ENCODE data around the gene SEC14L5. TPM values are rescaled to one million over a fixed set of nuclear protein-coding genes. Genes with fewer than 3 reads are reported as not detected.
"Not testable (repeated sequence)": the region's sequence is repeated elsewhere in the genome, so short reads cannot be mapped to it uniquely, and the experiment has no call there.

The SEC14L5 gene
- total RNA-seq, 2 experiments from 2014 or later: 0.07 TPM; not detected in 1

DNA sequence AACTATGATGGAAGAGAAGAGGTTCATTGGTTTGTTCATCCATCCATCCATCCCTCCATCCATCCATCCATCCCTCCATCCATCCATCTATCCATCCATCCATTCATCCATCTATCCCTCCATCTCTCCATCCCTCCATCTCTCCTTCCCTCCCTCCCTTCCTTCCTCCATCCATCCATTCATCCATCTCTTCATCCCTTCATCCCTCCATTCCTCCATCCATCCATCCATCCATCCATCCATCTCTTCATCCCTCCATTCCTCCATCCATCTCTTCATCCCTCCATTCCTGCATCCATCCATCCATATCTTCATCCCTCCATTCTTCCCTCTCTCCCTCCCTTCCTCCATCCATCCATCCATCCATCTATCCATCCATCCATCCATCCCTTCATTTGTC, 11.2 kb upstream of the SEC14L5 start:
- peaks cover 4% of the 10 kb centered on the region for H3K27me3 Mint-ChIP-seq
- H3K4me1 Mint-ChIP-seq (ENCODE audit: low read depth): peaks cover 2% of the 10 kb centered on the region
- no peak for DNase-seq
- no peak overlapping the region for H3K27ac Mint-ChIP-seq
- intact Hi-C loops (cut with micrococcal nuclease): no loop called here
- no peak overlapping the region for H3K4me3 Mint-ChIP-seq
- TF ChIP-seq, protein P1, sequence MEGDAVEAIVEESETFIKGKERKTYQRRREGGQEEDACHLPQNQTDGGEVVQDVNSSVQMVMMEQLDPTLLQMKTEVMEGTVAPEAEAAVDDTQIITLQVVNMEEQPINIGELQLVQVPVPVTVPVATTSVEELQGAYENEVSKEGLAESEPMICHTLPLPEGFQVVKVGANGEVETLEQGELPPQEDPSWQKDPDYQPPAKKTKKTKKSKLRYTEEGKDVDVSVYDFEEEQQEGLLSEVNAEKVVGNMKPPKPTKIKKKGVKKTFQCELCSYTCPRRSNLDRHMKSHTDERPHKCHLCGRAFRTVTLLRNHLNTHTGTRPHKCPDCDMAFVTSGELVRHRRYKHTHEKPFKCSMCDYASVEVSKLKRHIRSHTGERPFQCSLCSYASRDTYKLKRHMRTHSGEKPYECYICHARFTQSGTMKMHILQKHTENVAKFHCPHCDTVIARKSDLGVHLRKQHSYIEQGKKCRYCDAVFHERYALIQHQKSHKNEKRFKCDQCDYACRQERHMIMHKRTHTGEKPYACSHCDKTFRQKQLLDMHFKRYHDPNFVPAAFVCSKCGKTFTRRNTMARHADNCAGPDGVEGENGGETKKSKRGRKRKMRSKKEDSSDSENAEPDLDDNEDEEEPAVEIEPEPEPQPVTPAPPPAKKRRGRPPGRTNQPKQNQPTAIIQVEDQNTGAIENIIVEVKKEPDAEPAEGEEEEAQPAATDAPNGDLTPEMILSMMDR (IDR thresholded peaks at IDR 0.05): no peak
- H3K9me3 Mint-ChIP-seq: no peaks in the 10 kb centered on the region
- ChIA-PET POLR2A (no interaction called here), CTCF (no interaction called here)
- ATAC-seq: no peak
- no peaks in the 10 kb centered on the region for H3K36me3 Mint-ChIP-seq (ENCODE audit: low read depth)

DNA sequence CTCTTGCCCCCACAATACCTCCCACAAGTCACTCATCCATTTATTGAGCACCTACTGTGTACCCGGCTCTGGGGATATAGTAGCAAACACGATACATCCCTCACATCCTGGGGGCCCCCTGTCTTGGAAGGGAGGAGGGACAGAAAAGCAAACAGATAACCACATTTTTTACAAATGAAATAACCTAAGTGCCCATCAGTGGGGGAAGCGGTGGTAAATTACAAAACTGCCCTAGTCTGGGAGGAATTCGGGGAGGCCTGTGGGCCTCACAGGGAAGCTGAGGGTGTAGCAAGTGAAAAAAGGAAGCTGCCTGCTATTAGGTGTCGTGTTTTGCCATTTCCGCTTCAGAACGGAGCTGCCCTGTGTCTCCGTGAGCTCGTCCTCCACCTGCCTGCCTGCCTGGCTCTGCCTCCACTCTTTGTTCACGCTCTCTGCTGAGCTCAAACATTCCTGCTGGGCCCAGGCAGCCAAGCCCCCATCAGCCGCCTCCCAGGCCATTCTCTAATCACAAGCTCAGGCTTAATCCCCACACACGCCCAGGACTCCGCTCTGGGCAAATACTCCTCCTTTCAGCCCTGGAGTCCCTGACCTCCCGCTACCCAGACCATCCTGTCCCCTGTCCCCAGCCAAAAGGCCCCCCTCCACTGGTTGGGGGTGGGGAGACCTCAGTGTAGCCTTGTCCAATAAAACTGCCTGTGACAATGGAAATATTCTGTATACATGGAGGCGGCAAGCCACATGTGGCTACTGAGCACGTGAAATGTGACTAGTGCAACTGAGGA, 10.2 kb upstream of the SEC14L5 start:
- H3K9me3 Mint-ChIP-seq: no peaks in the 10 kb centered on the region

DNA sequence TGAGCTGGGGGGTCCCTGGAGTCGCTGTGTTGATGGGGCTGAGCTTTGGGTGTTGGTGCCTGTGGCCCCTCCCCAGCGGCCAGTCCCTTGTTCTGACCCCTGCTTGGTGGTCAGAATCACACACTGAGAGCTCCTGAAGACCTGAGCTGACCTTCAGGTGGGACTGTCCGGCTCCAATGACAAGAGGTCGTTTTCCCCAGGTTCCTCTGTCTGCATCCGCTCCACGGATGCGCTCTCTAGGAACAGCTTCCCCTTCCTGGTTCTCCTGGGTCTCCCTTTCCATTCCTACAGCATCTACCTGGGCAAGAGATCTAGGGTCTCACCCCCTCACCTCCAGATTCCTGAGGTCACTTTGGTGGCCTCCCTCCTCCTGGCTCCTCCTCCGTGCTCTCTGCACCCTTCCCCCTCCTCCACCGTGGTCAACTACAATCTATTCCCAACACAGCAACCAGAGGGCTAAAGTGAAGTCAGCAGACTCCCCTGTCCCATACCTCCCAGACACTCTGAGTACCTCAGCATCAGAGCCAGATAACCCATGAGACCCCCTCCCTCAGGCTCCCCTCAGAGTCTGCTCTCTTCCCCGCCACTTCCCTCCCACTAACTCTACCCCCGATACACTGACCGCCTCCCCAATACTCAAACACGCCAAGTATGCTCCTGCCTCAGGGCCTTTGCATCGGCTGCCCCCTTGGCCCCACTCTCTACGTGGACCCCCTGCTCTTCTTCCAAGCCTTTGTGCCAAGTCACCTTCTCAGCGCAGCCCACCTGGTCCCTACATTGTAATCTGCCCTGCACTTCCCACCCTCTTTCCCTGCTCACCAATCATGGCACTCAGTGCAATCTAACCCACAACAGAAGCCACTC, 9.0 kb upstream of the SEC14L5 start:
- ChIA-PET POLR2A (no interaction called here), CTCF (no interaction called here)
- ATAC-seq (no peak), DNase-seq (no peak)
- H3K27me3 Mint-ChIP-seq: peaks cover 4% of the 10 kb centered on the region
- no peak overlapping the region for H3K4me3 Mint-ChIP-seq
- TF ChIP-seq, protein P1 (IDR thresholded peaks at IDR 0.05): no peak
- intact Hi-C loops (cut with micrococcal nuclease): no loop called here
- H3K9me3 Mint-ChIP-seq: no peaks in the 10 kb centered on the region
- no peak overlapping the region for H3K27ac Mint-ChIP-seq
- H3K4me1 Mint-ChIP-seq (ENCODE audit: low read depth): peaks cover 2% of the 10 kb centered on the region
- H3K36me3 Mint-ChIP-seq (ENCODE audit: low read depth): no peaks in the 10 kb centered on the region

More for the DNA sequence above, 10.2 kb upstream of the SEC14L5 start:
- ATAC-seq: no peak
- DNase-seq: no peak
- no peaks in the 10 kb centered on the region for H3K36me3 Mint-ChIP-seq (ENCODE audit: low read depth)
- CTCF ChIA-PET: no interaction called here
- peaks cover 2% of the 10 kb centered on the region for H3K4me1 Mint-ChIP-seq (ENCODE audit: low read depth)
- POLR2A ChIA-PET: no interaction called here
- TF ChIP-seq, protein P1 (IDR thresholded peaks at IDR 0.05): no peak
- no peak overlapping the region for H3K27ac Mint-ChIP-seq
- intact Hi-C loops (cut with micrococcal nuclease): no loop called here
- peaks cover 4% of the 10 kb centered on the region for H3K27me3 Mint-ChIP-seq
- H3K4me3 Mint-ChIP-seq: no peak overlapping the region

GRCh38 chr16:4949986-4950385, 8.1 kb upstream of the SEC14L5 start:
- no peak for ATAC-seq
- Mint-ChIP-seq H3K4me1 (ENCODE audit: low read depth) (peaks cover 2% of the 10 kb centered on the region), H3K36me3 (ENCODE audit: low read depth) (no peaks in the 10 kb centered on the region), H3K27ac (no peak overlapping the region), H3K9me3 (no peaks in the 10 kb centered on the region), H3K27me3 (peaks cover 7% of the 10 kb centered on the region), H3K4me3 (no peak overlapping the region)
- ChIA-PET POLR2A (no interaction called here), CTCF (no interaction called here)
- TF ChIP-seq, protein P1 (IDR thresholded peaks at IDR 0.05): no peak
- DNase-seq: no peak
- intact Hi-C loops (cut with micrococcal nuclease): no loop called here

DNA sequence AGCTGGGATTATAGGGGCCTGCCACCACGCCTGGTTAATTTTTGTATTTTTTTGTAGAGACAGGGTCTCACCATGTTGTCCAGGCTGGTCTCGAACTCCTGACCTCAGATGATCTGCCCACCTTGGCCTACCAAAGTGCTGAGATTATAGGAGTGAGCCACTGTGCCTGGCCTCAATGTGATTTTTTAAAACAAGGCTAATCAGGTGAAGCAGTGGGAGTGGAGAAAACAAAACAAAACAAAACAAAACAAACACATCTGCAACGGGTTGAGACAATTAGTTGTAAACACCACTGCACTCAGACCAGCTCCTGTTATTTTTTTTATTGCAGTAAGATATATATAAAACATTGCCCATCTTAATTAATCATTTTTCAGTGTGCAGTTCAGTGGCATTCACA, 6.5 kb upstream of the SEC14L5 start:
- intact Hi-C loops (cut with micrococcal nuclease); H3K9me3 Mint-ChIP-seq; DNase-seq; ATAC-seq; H3K27ac Mint-ChIP-seq; H3K4me3 Mint-ChIP-seq; H3K36me3 Mint-ChIP-seq (ENCODE audit: low read depth); H3K4me1 Mint-ChIP-seq (ENCODE audit: low read depth); CTCF ChIA-PET; POLR2A ChIA-PET: not testable (repeated sequence)
- H3K27me3 Mint-ChIP-seq: peaks cover 15% of the 10 kb centered on the region

All from activated CD8-positive, alpha-beta T cell treated with anti-CD3 and anti-CD28 coated beads for 36 hours (primary cell).